ENCODE measurements around the gene PEAR1. TPM values are rescaled to one million over a fixed set of nuclear protein-coding genes. Genes with fewer than 3 reads are reported as not detected.

PEAR1 gene
- total RNA-seq, 3 donors from 2014 or later (not counting 1 experiment from before 2014, with no cell fraction given): 0.52 to 1.4 (median 0.80) TPM

- H3K36me3 Mint-ChIP-seq: no peaks in the 10 kb centered on the region
- peaks cover 12 to 20% of the 10 kb centered on the region in 2 donors for H3K4me1 Mint-ChIP-seq
- Histone ChIP-seq H3K27me3 (ENCODE audit: control insufficient read depth, insufficient read depth, low read length) (peaks cover 24% of the 10 kb centered on the region), H3K4me1 (ENCODE audit: control insufficient read depth, insufficient read depth, low read length) (peaks cover 22% of the 10 kb centered on the region), H3K4me3 (ENCODE audit: low read length) (no peak overlapping the region), H3K27ac (ENCODE audit: low read length) (no peak overlapping the region), H3K9me3 (ENCODE audit: control insufficient read depth, insufficient read depth, low read length) (no peaks in the 10 kb centered on the region), H3K36me3 (ENCODE audit: control insufficient read depth, insufficient read depth, low read length) (no peaks in the 10 kb centered on the region)
- DNase-seq (no peak), ATAC-seq (no peak)
- WGBS (ENCODE audit: insufficient coverage): 73% methylated on average over 3 of the region's 3 CpGs
- intact Hi-C loops (cut with micrococcal nuclease): no loop called here
- H3K4me3 Mint-ChIP-seq: no peak overlapping the region
- no peak for TF ChIP-seq CTCF (IDR thresholded peaks at IDR 0.05)
- peaks cover 24 to 28% of the 10 kb centered on the region in 2 donors for H3K27me3 Mint-ChIP-seq (ENCODE audit: low read depth in 2 of 2)
- no peak overlapping the region for H3K27ac Mint-ChIP-seq
- no peaks in the 10 kb centered on the region for H3K9me3 Mint-ChIP-seq
These were observed 37.2 kb upstream of the PEAR1 start for GRCh38 chr1:156856282-156856785.

GRCh38 chr1:156857532-156857931, 36.0 kb upstream of the PEAR1 start:
- H3K4me1 ChIP-seq (ENCODE audit: control insufficient read depth, insufficient read depth, low read length): peaks cover 25% of the 10 kb centered on the region
- no peaks in the 10 kb centered on the region for H3K9me3 ChIP-seq (ENCODE audit: control insufficient read depth, insufficient read depth, low read length)
- Mint-ChIP-seq H3K4me1 (peaks cover 12 to 25% of the 10 kb centered on the region in 2 donors), H3K36me3 (no peaks in the 10 kb centered on the region), H3K9me3 (no peaks in the 10 kb centered on the region), H3K27ac (no peak overlapping the region), H3K27me3 (ENCODE audit: low read depth in 2 of 2) (peaks cover 33 to 36% of the 10 kb centered on the region in 2 donors), H3K4me3 (no peak overlapping the region)
- no peak for DNase-seq
- TF ChIP-seq CTCF (IDR thresholded peaks at IDR 0.05): no peak
- ATAC-seq: no peak
- peaks cover 35% of the 10 kb centered on the region for H3K27me3 ChIP-seq (ENCODE audit: control insufficient read depth, insufficient read depth, low read length)
- intact Hi-C loops (cut with micrococcal nuclease): no loop called here
- H3K27ac ChIP-seq (ENCODE audit: low read length): no peak overlapping the region
- H3K36me3 ChIP-seq (ENCODE audit: control insufficient read depth, insufficient read depth, low read length): no peaks in the 10 kb centered on the region
- H3K4me3 ChIP-seq (ENCODE audit: low read length): no peak overlapping the region
- 70% methylated on average over 2 of the region's 3 CpGs for WGBS (ENCODE audit: insufficient coverage)

GRCh38 chr1:156858555-156858956, 35.0 kb upstream of the PEAR1 start:
- H3K27me3 ChIP-seq (ENCODE audit: control insufficient read depth, insufficient read depth, low read length): peaks cover 39% of the 10 kb centered on the region
- H3K9me3 Mint-ChIP-seq: no peaks in the 10 kb centered on the region
- peaks cover 25% of the 10 kb centered on the region for H3K4me1 ChIP-seq (ENCODE audit: control insufficient read depth, insufficient read depth, low read length)

More at GRCh38 chr1:156858555-156858956, 35.0 kb upstream of the PEAR1 start:
- H3K4me1 Mint-ChIP-seq: peaks cover 12 to 31% of the 10 kb centered on the region in 2 donors
- no peak for TF ChIP-seq CTCF (IDR thresholded peaks at IDR 0.05)
- H3K4me3 Mint-ChIP-seq: peak overlapping the region; percentile 49
- H3K27ac Mint-ChIP-seq: no peak overlapping the region
- DNase-seq (no peak), ATAC-seq (no peak)
- no peaks in the 10 kb centered on the region for H3K9me3 ChIP-seq (ENCODE audit: control insufficient read depth, insufficient read depth, low read length)
- H3K27ac ChIP-seq (ENCODE audit: low read length): no peak overlapping the region
- peaks cover 41 to 44% of the 10 kb centered on the region in 2 donors for H3K27me3 Mint-ChIP-seq (ENCODE audit: low read depth in 2 of 2)
- intact Hi-C loops (cut with micrococcal nuclease): no loop called here
- 49% methylated on average over 5 of the region's 5 CpGs for WGBS (ENCODE audit: insufficient coverage)
- no peaks in the 10 kb centered on the region for H3K36me3 ChIP-seq (ENCODE audit: control insufficient read depth, insufficient read depth, low read length)
- H3K4me3 ChIP-seq (ENCODE audit: low read length): no peak overlapping the region
- H3K36me3 Mint-ChIP-seq: no peaks in the 10 kb centered on the region
